Measurements from ENCODE around the gene IMP4. TPM values are rescaled to one million over a fixed set of nuclear protein-coding genes. Genes with fewer than 3 reads are reported as not detected.

Gene IMP4
- total RNA-seq, 1 experiment from 2014 or later = 121 TPM

GRCh38 chr2:130335226-130335625 is 7.5 kb upstream of the IMP4 start (continued):
- TF ChIP-seq ZFX (IDR thresholded peaks at IDR 0.05) (no peak), POLR2AphosphoS5 (IDR thresholded peaks at IDR 0.05; ENCODE audit: low read depth, low read length) (no peak)

- peaks cover 11 to 31% of the 10 kb centered on the region in 2 experiments for H3K4me1 ChIP-seq (ENCODE audit: control insufficient read depth in 1 of 2, insufficient read depth in 2 of 2, low read length in 2 of 2)
- TF ChIP-seq EZH2phosphoT487 (IDR thresholded peaks at IDR 0.05; ENCODE audit: borderline replicate concordance) = no peak
- no peak for TF ChIP-seq SP1 (IDR thresholded peaks at IDR 0.05; ENCODE audit: low read depth)
- TF ChIP-seq POLR2AphosphoS5 (IDR thresholded peaks at IDR 0.05; ENCODE audit: low read depth, low read length) = no peak
- no peak for TF ChIP-seq JUND (IDR thresholded peaks at IDR 0.05)
- no peak for TF ChIP-seq CBX3 (IDR thresholded peaks at IDR 0.05; ENCODE audit: low read depth)
- TF ChIP-seq SRF (IDR thresholded peaks at IDR 0.05; ENCODE audit: low read depth) = no peak
- TF ChIP-seq TCF7L2 (IDR thresholded peaks at IDR 0.05; ENCODE audit: borderline replicate concordance, extremely low read depth, insufficient read depth, insufficient read length) = no peak
- no peak for TF ChIP-seq YY1 (IDR thresholded peaks at IDR 0.05; ENCODE audit: extremely low read depth, insufficient replicate concordance, low read depth, low read length)
- TF ChIP-seq MAX (IDR thresholded peaks at IDR 0.05) = no peak
- no peak for TF ChIP-seq REST (IDR thresholded peaks at IDR 0.05; ENCODE audit: low read depth)
- no peak for TF ChIP-seq RAD21 (IDR thresholded peaks at IDR 0.05; ENCODE audit: low read depth)
- TF ChIP-seq EGR1 (IDR thresholded peaks at IDR 0.05; ENCODE audit: low read depth) = no peak
- no peak for TF ChIP-seq FOSL1 (IDR thresholded peaks at IDR 0.05; ENCODE audit: low read depth)
- no peak for TF ChIP-seq ZFX (IDR thresholded peaks at IDR 0.05)
- TF ChIP-seq ZNF274 (IDR thresholded peaks at IDR 0.05; ENCODE audit: low read depth, low read length) = no peak
- no peak for TF ChIP-seq CTCF (IDR thresholded peaks at IDR 0.05 in 2 of 3, conservative IDR thresholded peaks at IDR 0.05 in 1 of 3; ENCODE audit: borderline replicate concordance in 1 of 3, insufficient read depth in 1 of 3, low read depth in 2 of 3, low read length in 2 of 3)
- TF ChIP-seq POLR2A (IDR thresholded peaks at IDR 0.05; ENCODE audit: borderline replicate concordance, extremely low read depth, insufficient read depth, insufficient read length) = no peak
- TF ChIP-seq SIN3A (IDR thresholded peaks at IDR 0.05; ENCODE audit: low read depth) = no peak
Observed at GRCh38 chr2:130336150-130336876, 6.4 kb upstream of the IMP4 start.

More at GRCh38 chr2:130336150-130336876, 6.4 kb upstream of the IMP4 start:
- ChIA-PET POLR2A (interaction anchor here (0.8 kb wide), 1 partner anchor 36 kb away, joined by 3 read pairs; no protein-coding TSS in a partner anchor), RAD21 (ENCODE audit: low non-redundant PET in 1 of 2, low total read pairs in 2 of 2, uncharacterized antibody in 2 of 2, unreplicated experiment in 2 of 2) (no interaction called here), CTCF (interaction anchor here (0.9 kb wide), 1 partner anchor 48 kb away, joined by 3 read pairs; no protein-coding TSS in a partner anchor)
- H3K9me2 ChIP-seq (ENCODE audit: insufficient read depth) = no peaks in the 10 kb centered on the region
- peaks cover 0 to 4% of the 10 kb centered on the region in 2 experiments; a peak in 2 of 4 replicates for H3K36me3 ChIP-seq (ENCODE audit: control insufficient read depth in 1 of 2, insufficient read depth in 2 of 2, low read length in 2 of 2)
- DNase-seq (ENCODE audit: low read depth, low spot score) (no peak), ATAC-seq (no peak)
- H3K27ac ChIP-seq (ENCODE audit: low read depth, low read length) = no peak overlapping the region
- no peaks in the 10 kb centered on the region for H4K20me1 ChIP-seq (ENCODE audit: insufficient read depth)
- no peaks in the 10 kb centered on the region for H3K79me2 ChIP-seq (ENCODE audit: insufficient read depth, low read length)
- no TSS peak for BruUV-seq (replicated peaks)
- H3K9ac ChIP-seq (ENCODE audit: low read length) = no peak overlapping the region
- no peak overlapping the region for H3K4me3 ChIP-seq (replicated peaks in 1 of 2; ENCODE audit: low read depth in 1 of 2, low read length in 2 of 2)
- H2AFZ ChIP-seq (ENCODE audit: low read depth, low read length, poor library complexity, severe bottlenecking) = no peak overlapping the region
- H3K27me3 ChIP-seq (ENCODE audit: insufficient read depth, low read length) = peaks cover under 1% of the 10 kb centered on the region; the same call in 1 of the 2 replicates
- intact Hi-C loops (cut with micrococcal nuclease) = no loop called here
- H3K9me3 ChIP-seq (ENCODE audit: control insufficient read depth in 1 of 2, insufficient read depth in 1 of 2, low read depth in 1 of 2, low read length in 2 of 2) = no peaks in the 10 kb centered on the region
- H3K4me2 ChIP-seq (ENCODE audit: low read length) = peak overlapping the region; percentile 12; the same call in 1 of the 2 replicates

All from HCT116 (cell line).